DMS153 treated with DMSO at 0.1 percent for 48 hours (cell line): ENCODE measurements around the gene ID4.

ENCODE experiments used
- DNase-seq: peaks from one replicate; lab custom pipeline; 2025; ENCODE audit not compliant: unreplicated experiment; lab: John Stamatoyannopoulos, UW

The ID4 gene

DNA sequence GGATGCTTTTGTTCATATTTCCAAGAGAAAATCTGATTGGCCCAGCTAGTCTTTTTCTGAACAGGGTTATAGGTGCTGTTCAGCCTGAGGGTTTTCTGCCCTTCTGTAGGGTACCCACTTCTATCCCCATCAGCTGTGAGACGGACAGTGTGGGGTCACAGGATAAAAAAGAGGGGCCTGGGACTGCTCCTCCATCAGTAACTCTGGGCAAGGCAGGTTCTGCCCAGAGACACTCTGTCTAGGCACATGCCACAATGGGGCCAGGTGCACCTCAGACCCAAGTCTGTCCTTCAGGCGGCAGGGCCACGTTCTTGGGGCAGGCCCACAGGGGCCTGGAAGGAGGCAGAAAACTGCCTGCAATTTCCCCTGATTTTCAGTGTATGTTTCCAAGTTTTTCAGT, 20.0 kb downstream of the ID4 start:
- no peak for DNase-seq

DNA sequence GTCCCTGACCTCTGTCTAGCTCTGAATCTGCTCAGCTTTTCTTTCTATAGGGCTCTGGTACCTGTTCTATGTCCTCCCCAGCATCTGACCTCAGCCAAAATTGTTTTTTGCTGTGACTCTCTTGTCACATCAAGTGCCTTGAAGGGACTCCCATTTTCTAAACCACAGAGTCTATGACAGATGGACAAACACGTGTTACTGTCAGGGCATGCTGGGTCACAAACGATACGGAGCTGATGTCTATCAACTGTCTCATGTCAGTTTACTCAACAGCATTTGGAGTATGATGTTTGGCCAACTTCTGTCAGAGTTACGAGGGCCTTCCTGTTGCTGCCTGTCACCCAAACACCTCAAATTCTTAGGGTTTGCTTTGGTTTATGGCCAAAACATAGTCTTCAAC, 20.5 kb downstream of the ID4 start:
- DNase-seq, result no peak

GRCh38 chr6:19860235-19860877, 23.2 kb downstream of the ID4 start:
- peak; percentile 30 for DNase-seq

GRCh38 chr6:19864285-19864684, 27.1 kb downstream of the ID4 start:
- no peak for DNase-seq

DNA sequence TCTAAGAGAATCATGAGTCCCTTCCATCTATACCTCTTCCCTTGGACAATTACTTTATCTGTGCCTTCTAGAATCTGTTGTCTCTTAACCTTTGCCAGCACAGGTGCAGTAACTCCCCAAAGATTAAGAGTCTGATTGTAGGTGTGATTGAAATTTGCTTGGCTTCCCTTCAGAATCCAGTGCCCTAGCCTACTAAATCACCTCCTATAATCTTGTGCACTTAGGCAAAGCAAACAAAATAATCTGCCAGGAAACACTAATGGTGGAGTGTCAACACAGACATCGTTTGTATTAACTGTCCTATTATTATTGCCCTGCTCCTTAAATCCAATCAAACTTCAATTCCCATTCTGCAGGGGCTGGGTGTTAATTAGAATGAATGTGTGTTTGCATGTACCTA, 28.0 kb downstream of the ID4 start:
- DNase-seq, result peak; percentile 71

GRCh38 chr6:19866173-19866984, 29.2 kb downstream of the ID4 start:
- DNase-seq, result peak; percentile 66

- DNase-seq, result no peak
Observed at GRCh38 chr6:19866985-19867627, 29.9 kb downstream of the ID4 start.

- DNase-seq, result no peak
Observed at GRCh38 chr6:19869464-19869863, 32.3 kb downstream of the ID4 start.

- no peak for DNase-seq
Observed at GRCh38 chr6:19870322-19870721, 33.2 kb downstream of the ID4 start.

- DNase-seq, result no peak
Observed at GRCh38 chr6:19873031-19873430, 35.9 kb downstream of the ID4 start.

- no peak for DNase-seq
Observed at GRCh38 chr6:19876672-19877071, 39.5 kb downstream of the ID4 start.

- peak; percentile 86 for DNase-seq
Observed at GRCh38 chr6:19879663-19880062, 42.5 kb downstream of the ID4 start.

GRCh38 chr6:19880066-19880465, 42.9 kb downstream of the ID4 start:
- DNase-seq, result peak; percentile 86

- no peak for DNase-seq
Observed at GRCh38 chr6:19891451-19891850, 54.3 kb downstream of the ID4 start.
